ENCODE results near the gene LVRN. TPM values are rescaled to one million over a fixed set of nuclear protein-coding genes. Genes with fewer than 3 reads are reported as not detected.

The LVRN gene
- total and polyA plus RNA-seq, 4 experiments from 2014 or later, result not detected

- H3K4me1 Mint-ChIP-seq, result no peaks in the 10 kb centered on the region
- H3K4me3 ChIP-seq (ENCODE audit: low read length in 2 of 2), result no peak overlapping the region
- no peak overlapping the region for H3K27ac ChIP-seq (ENCODE audit: low read depth, low read length)
- CTCF ChIA-PET (ENCODE audit: partially characterized antibody), result no interaction called here
- intact Hi-C loops (cut with micrococcal nuclease), result no loop called here
- peaks cover 5 to 6% of the 10 kb centered on the region in 2 donors for H3K27me3 Mint-ChIP-seq
- no peaks in the 10 kb centered on the region for H3K9me3 ChIP-seq (ENCODE audit: control insufficient read depth in 1 of 2, low read length in 2 of 2)
- DNase-seq, result no peak
- H3K9me3 Mint-ChIP-seq, result peaks cover 0 to 7% (median under 1%) of the 10 kb centered on the region in 8 donors
- no peaks in the 10 kb centered on the region for H3K36me3 Mint-ChIP-seq
- H3K36me3 ChIP-seq (ENCODE audit: insufficient read depth, low read length), result no peaks in the 10 kb centered on the region
- no peak overlapping the region for H3K27ac Mint-ChIP-seq
- POLR2A ChIA-PET (ENCODE audit: partially characterized antibody), result no interaction called here
- H3K27me3 ChIP-seq (ENCODE audit: insufficient read depth, low read length), result no peaks in the 10 kb centered on the region
- no peak overlapping the region for H3K4me3 Mint-ChIP-seq
- H3K4me1 ChIP-seq (ENCODE audit: insufficient read depth, low read length), result no peaks in the 10 kb centered on the region
Observed at GRCh38 chr5:115946655-115947054, 15.6 kb upstream of the LVRN start.

- ChIA-PET CTCF (ENCODE audit: partially characterized antibody) (no interaction called here), POLR2A (ENCODE audit: partially characterized antibody) (no interaction called here)
- Mint-ChIP-seq H3K27me3 (peaks cover 5 to 6% of the 10 kb centered on the region in 2 donors), H3K27ac (no peak overlapping the region), H3K36me3 (no peaks in the 10 kb centered on the region), H3K4me1 (no peaks in the 10 kb centered on the region), H3K9me3 (peaks cover 0 to 5% (median 0%) of the 10 kb centered on the region in 8 donors), H3K4me3 (no peak overlapping the region)
- Histone ChIP-seq H3K4me3 (ENCODE audit: low read length in 2 of 2) (no peak overlapping the region), H3K4me1 (ENCODE audit: insufficient read depth, low read length) (no peaks in the 10 kb centered on the region), H3K27ac (ENCODE audit: low read depth, low read length) (no peak overlapping the region), H3K9me3 (ENCODE audit: control insufficient read depth in 1 of 2, low read length in 2 of 2) (no peaks in the 10 kb centered on the region), H3K27me3 (ENCODE audit: insufficient read depth, low read length) (no peaks in the 10 kb centered on the region), H3K36me3 (ENCODE audit: insufficient read depth, low read length) (no peaks in the 10 kb centered on the region)
- no peak for DNase-seq
- intact Hi-C loops (cut with micrococcal nuclease), result no loop called here
Observed at GRCh38 chr5:115947260-115947659, 15.0 kb upstream of the LVRN start.

- Histone ChIP-seq H3K4me3 (ENCODE audit: low read length in 2 of 2) (no peak overlapping the region), H3K4me1 (ENCODE audit: insufficient read depth, low read length) (no peaks in the 10 kb centered on the region), H3K27me3 (ENCODE audit: insufficient read depth, low read length) (no peaks in the 10 kb centered on the region), H3K27ac (ENCODE audit: low read depth, low read length) (no peak overlapping the region), H3K9me3 (ENCODE audit: control insufficient read depth in 1 of 2, low read length in 2 of 2) (no peaks in the 10 kb centered on the region), H3K36me3 (ENCODE audit: insufficient read depth, low read length) (no peaks in the 10 kb centered on the region)
- DNase-seq, result no peak
- no peaks in the 10 kb centered on the region for H3K36me3 Mint-ChIP-seq
- no peak overlapping the region for H3K27ac Mint-ChIP-seq
- CTCF ChIA-PET (ENCODE audit: partially characterized antibody), result no interaction called here
- H3K4me3 Mint-ChIP-seq, result no peak overlapping the region
- POLR2A ChIA-PET (ENCODE audit: partially characterized antibody), result no interaction called here
- no peaks in the 10 kb centered on the region for H3K4me1 Mint-ChIP-seq
- peaks cover 5 to 6% of the 10 kb centered on the region in 2 donors for H3K27me3 Mint-ChIP-seq
- intact Hi-C loops (cut with micrococcal nuclease), result no loop called here
- H3K9me3 Mint-ChIP-seq, result peaks cover 0 to 2% (median 0%) of the 10 kb centered on the region in 8 donors
Observed at GRCh38 chr5:115948091-115948534, 14.2 kb upstream of the LVRN start.

GRCh38 chr5:115949096-115949495, 13.2 kb upstream of the LVRN start:
- Mint-ChIP-seq H3K4me3 (no peak overlapping the region), H3K27ac (no peak overlapping the region), H3K4me1 (no peaks in the 10 kb centered on the region), H3K36me3 (no peaks in the 10 kb centered on the region), H3K27me3 (peaks cover 6 to 9% of the 10 kb centered on the region in 2 donors), H3K9me3 (no peaks in the 10 kb centered on the region)
- Histone ChIP-seq H3K4me1 (ENCODE audit: insufficient read depth, low read length) (no peaks in the 10 kb centered on the region), H3K27me3 (ENCODE audit: insufficient read depth, low read length) (no peaks in the 10 kb centered on the region), H3K36me3 (ENCODE audit: insufficient read depth, low read length) (no peaks in the 10 kb centered on the region), H3K27ac (ENCODE audit: low read depth, low read length) (no peak overlapping the region), H3K4me3 (ENCODE audit: low read length in 2 of 2) (no peak overlapping the region), H3K9me3 (ENCODE audit: control insufficient read depth in 1 of 2, low read length in 2 of 2) (no peaks in the 10 kb centered on the region)
- DNase-seq, result no peak
- ChIA-PET POLR2A (ENCODE audit: partially characterized antibody) (no interaction called here), CTCF (ENCODE audit: partially characterized antibody) (no interaction called here)
- intact Hi-C loops (cut with micrococcal nuclease), result no loop called here

- Mint-ChIP-seq H3K4me1 (no peaks in the 10 kb centered on the region), H3K27me3 (peaks cover 6 to 9% of the 10 kb centered on the region in 2 donors), H3K36me3 (no peaks in the 10 kb centered on the region), H3K27ac (no peak overlapping the region), H3K4me3 (no peak overlapping the region), H3K9me3 (no peaks in the 10 kb centered on the region)
- Histone ChIP-seq H3K4me3 (ENCODE audit: low read length in 2 of 2) (no peak overlapping the region), H3K4me1 (ENCODE audit: insufficient read depth, low read length) (no peaks in the 10 kb centered on the region), H3K27ac (ENCODE audit: low read depth, low read length) (no peak overlapping the region), H3K36me3 (ENCODE audit: insufficient read depth, low read length) (no peaks in the 10 kb centered on the region), H3K9me3 (ENCODE audit: control insufficient read depth in 1 of 2, low read length in 2 of 2) (no peaks in the 10 kb centered on the region), H3K27me3 (ENCODE audit: insufficient read depth, low read length) (no peaks in the 10 kb centered on the region)
- intact Hi-C loops (cut with micrococcal nuclease), result no loop called here
- POLR2A ChIA-PET (ENCODE audit: partially characterized antibody), result no interaction called here
- CTCF ChIA-PET (ENCODE audit: partially characterized antibody), result no interaction called here
- DNase-seq, result no peak
Observed at GRCh38 chr5:115952588-115952987, 9.7 kb upstream of the LVRN start.

GRCh38 chr5:115954144-115954543, 8.1 kb upstream of the LVRN start:
- intact Hi-C loops (cut with micrococcal nuclease), result no loop called here
- Histone ChIP-seq H3K4me3 (ENCODE audit: low read length in 2 of 2) (no peak overlapping the region), H3K9me3 (ENCODE audit: control insufficient read depth in 1 of 2, low read length in 2 of 2) (no peaks in the 10 kb centered on the region), H3K36me3 (ENCODE audit: insufficient read depth, low read length) (no peaks in the 10 kb centered on the region), H3K27ac (ENCODE audit: low read depth, low read length) (no peak overlapping the region), H3K4me1 (ENCODE audit: insufficient read depth, low read length) (no peaks in the 10 kb centered on the region), H3K27me3 (ENCODE audit: insufficient read depth, low read length) (no peaks in the 10 kb centered on the region)
- Mint-ChIP-seq H3K9me3 (no peaks in the 10 kb centered on the region), H3K4me1 (no peaks in the 10 kb centered on the region), H3K36me3 (no peaks in the 10 kb centered on the region), H3K4me3 (no peak overlapping the region), H3K27me3 (peaks cover 16 to 18% of the 10 kb centered on the region in 2 donors), H3K27ac (no peak overlapping the region)
- DNase-seq, result no peak
- POLR2A ChIA-PET (ENCODE audit: partially characterized antibody), result no interaction called here
- CTCF ChIA-PET (ENCODE audit: partially characterized antibody), result no interaction called here

GRCh38 chr5:115956957-115957356, 5.3 kb upstream of the LVRN start:
- Mint-ChIP-seq H3K4me3 (no peak overlapping the region), H3K27ac (no peak overlapping the region), H3K4me1 (peaks cover 0 to 10% (median 3%) of the 10 kb centered on the region in 4 donors), H3K36me3 (no peaks in the 10 kb centered on the region), H3K9me3 (peaks cover 0 to 2% (median 0%) of the 10 kb centered on the region in 8 donors), H3K27me3 (peaks cover 26 to 30% of the 10 kb centered on the region in 2 donors)
- intact Hi-C loops (cut with micrococcal nuclease), result no loop called here
- Histone ChIP-seq H3K27me3 (ENCODE audit: insufficient read depth, low read length) (peaks cover 14% of the 10 kb centered on the region), H3K27ac (ENCODE audit: low read depth, low read length) (no peak overlapping the region), H3K4me3 (ENCODE audit: low read length in 2 of 2) (no peak overlapping the region), H3K9me3 (ENCODE audit: control insufficient read depth in 1 of 2, low read length in 2 of 2) (no peaks in the 10 kb centered on the region), H3K36me3 (ENCODE audit: insufficient read depth, low read length) (no peaks in the 10 kb centered on the region), H3K4me1 (ENCODE audit: insufficient read depth, low read length) (no peaks in the 10 kb centered on the region)
- POLR2A ChIA-PET (ENCODE audit: partially characterized antibody), result no interaction called here
- DNase-seq, result no peak
- CTCF ChIA-PET (ENCODE audit: partially characterized antibody), result no interaction called here

Data from CD4-positive, alpha-beta memory T cell (primary cell).